OCI-M2 (cell line): ENCODE results near the gene GNS.

Experiments used
- DNase-seq: peaks from one replicate; lab custom pipeline; 2025; ENCODE audit not compliant: unreplicated experiment; lab: John Stamatoyannopoulos, UW

GNS gene

GRCh38 chr12:64678248-64678647 lies 81.0 kb downstream of the GNS start:
- no peak for DNase-seq

DNA sequence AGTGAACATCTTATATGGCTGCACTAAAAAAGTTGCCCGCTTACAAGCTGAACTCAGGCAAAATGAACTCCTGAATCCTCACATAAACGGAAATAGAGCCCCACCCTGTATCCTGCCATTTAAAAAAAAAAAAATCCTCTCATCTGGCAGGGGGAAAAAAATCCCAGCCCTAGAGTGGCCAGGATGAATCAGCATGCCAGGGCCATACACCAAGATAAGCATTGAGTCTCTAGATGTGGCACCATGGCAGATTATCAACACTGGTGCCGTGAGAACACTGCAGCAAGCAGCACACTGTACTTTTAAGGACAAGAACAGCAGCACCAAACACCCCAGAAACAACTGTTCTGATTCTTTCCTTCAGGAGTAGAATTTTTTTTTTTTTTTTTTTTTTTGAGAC lies 83.4 kb downstream of the GNS start:
- no peak for DNase-seq

DNA sequence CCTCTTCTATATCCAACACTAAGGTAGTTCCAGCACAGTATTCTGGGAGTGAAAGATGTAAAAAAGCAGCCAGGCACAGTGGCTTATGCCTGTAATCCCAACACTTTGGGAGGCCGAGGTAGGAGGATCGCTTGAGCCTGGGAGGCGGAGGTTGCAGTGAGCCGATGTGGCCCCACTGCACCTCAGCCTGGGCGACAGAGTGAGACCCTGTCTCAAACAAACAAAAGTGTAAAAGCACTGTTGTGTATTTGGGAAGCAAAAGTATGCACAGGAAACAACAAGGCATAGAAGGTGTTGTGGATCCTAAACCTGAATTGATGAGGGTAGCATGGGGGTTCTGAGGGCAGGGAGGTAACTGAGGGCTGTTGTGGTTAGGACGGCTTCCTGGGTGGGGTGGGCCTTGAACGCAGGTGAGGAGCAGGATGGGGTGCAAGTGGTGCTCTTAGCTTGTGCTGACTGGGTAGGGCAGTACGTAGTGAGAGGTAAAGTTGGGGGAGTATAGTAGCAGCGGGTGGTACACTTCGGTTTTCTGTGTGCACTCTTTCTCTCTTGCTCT lies 84.8 kb downstream of the GNS start:
- DNase-seq = no peak

DNA sequence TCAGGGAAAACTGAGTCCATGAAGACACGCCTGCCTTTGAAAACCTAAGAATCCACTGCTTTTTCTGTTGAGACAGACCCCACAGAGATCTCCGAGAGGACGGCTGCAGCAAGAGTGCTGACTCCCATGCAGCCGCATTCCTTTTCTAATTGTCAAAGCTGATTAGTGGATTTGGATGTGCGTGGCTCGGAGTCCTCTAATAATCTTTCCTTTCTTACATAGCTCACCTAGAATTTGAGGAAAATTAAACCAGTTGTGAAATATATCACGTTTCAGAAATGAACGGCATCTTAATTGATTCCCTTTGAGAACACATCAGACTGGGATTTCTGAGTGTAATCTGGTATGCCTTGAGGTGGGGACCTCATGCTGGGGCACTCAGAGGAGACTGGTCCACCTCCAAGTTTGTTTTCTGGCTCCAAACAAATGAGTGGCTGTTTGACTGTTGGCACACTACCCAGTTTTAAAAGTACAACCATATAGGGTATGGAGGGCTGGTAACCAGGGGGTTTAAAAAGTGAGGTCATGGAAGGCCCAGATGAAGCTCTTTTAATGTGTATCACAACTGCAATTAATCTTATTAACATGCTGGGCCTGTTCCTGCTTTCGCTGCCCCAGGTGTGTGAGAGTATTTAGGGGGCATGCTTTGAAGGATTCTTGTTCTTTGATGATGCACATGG lies 85.6 kb downstream of the GNS start:
- DNase-seq = no peak

GRCh38 chr12:64672925-64673409 lies 86.2 kb downstream of the GNS start:
- DNase-seq = no peak

- no peak for DNase-seq
Measured at GRCh38 chr12:64671681-64672080, 87.5 kb downstream of the GNS start.

GRCh38 chr12:64670919-64671639 lies 88.1 kb downstream of the GNS start:
- no peak for DNase-seq

GRCh38 chr12:64670019-64670418 lies 89.2 kb downstream of the GNS start:
- no peak for DNase-seq

- DNase-seq = no peak
Measured at GRCh38 chr12:64669270-64669842, 89.8 kb downstream of the GNS start.

- no peak for DNase-seq
Measured at GRCh38 chr12:64667793-64668192, 91.4 kb downstream of the GNS start.

DNA sequence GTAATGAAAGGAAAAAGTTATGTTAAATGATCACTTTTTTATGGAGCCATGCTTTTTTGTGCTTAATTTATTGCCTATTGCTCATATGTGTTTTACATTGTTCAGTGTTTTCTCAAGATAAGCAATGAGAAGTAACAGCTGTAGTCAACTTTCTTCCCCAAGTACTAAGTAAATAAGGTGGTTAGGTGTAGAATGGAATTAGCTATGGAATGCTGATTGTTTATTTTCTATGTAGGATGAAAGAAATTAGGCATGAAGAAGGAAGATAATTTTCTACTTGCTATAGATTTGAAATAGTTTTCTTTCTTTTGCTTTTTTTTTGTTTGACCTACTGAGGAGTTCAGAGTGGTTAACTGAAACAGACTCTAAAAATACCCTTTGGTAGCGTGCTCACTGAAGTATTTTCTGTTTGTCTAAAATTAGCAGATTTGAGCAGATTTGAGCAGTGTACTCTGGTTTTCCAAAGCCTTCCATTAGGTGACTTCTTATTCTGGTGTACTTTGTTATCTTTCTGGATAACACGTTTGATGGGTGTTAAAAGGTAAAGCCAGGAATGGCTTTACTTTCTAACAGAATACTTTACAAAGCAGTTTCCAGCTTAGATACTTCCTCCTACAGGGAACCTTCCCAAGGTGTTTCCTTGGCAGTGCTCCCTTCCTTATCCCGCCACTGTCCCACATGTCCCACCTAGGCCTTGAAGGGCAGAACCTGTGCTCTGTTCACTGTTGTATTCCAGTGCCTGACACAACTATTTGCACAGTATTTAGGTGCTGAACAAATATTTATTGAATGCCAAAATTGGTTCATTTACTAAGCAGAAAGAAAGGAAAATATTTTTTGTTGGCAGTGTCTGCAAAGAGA lies 92.9 kb downstream of the GNS start:
- DNase-seq = no peak

- DNase-seq = no peak
Measured at GRCh38 chr12:64665514-64665913, 93.7 kb downstream of the GNS start.
